K562 (cell line): ENCODE data around the gene KHSRP. TPM values are rescaled to one million over a fixed set of nuclear protein-coding genes. Genes with fewer than 3 reads are reported as not detected.

Experiments
- CBX1 ChIP-seq: sonication (generic); IDR thresholded peaks from 2 replicates; pipeline ENCODE4 v1.6.1; 2016; ENCODE audit warnings: antibody characterized with exemption, low read depth, mild to moderate bottlenecking
- CC2D1A ChIP-seq: fragments of 450-650 bp; IDR thresholded peaks from 2 replicates; pipeline ENCODE4 v1.6.1; 2017; ENCODE audit warnings: mild to moderate bottlenecking
- KAT8 ChIP-seq: fragments of 450-650 bp; IDR thresholded peaks from 2 replicates; pipeline ENCODE4 v1.6.1; 2016; ENCODE audit warnings: low read depth, mild to moderate bottlenecking
- KDM5B ChIP-seq: fragments of 200-600 bp; sonication (generic); IDR thresholded peaks from 2 replicates; pipeline ENCODE4 v1.6.1; 2012; ENCODE audit warnings: low read depth, mild to moderate bottlenecking, moderate library complexity, low read length, control low read depth, inconsistent platforms; ENCODE audit not compliant: insufficient replicate concordance
- MXI1 ChIP-seq: IDR thresholded peaks from 2 replicates; pipeline ENCODE4 v1.6.1; 2011; ENCODE audit warnings: low read depth, mild to moderate bottlenecking, improper control_type of control experiment, low read length
- PHF21A ChIP-seq: fragments of 450-650 bp; IDR thresholded peaks from 2 replicates; pipeline ENCODE4 v1.6.1; 2017; ENCODE audit warnings: low read depth, borderline replicate concordance
- SAP30 ChIP-seq: fragments of 200-600 bp; sonication (generic); IDR thresholded peaks from 2 replicates; pipeline ENCODE4 v1.6.1; 2012; ENCODE audit warnings: borderline replicate concordance, low read depth, mild to moderate bottlenecking, moderate library complexity, low read length, control low read depth, inconsistent platforms; ENCODE audit not compliant: insufficient read depth, poor library complexity, severe bottlenecking
- SRF ChIP-seq, 2 experiments: fragments of 250-450, 450-650 bp in 1 of 2; sonication (Bioruptor Pico) in 1 of 2; sonication (generic) in 1 of 2; formaldehyde crosslinking; IDR thresholded peaks; 2 replicates each; pipeline versions ENCODE4 v1.5.0 to v1.5.1; 2020 to 2022; ENCODE audit warnings: mild to moderate bottlenecking in 1 of 2, missing genetic modification reagents in 1 of 2
- U2AF2 ChIP-seq: fragments of 200-400 bp; formaldehyde crosslinking; optimal IDR thresholded peaks from 2 replicates; pipeline ENCODE3; 2017; ENCODE audit warnings: low read depth, mild to moderate bottlenecking, low read length
- ZNF583 ChIP-seq: fragments of 250-450 bp; sonication (Bioruptor Pico); IDR thresholded peaks from 2 replicates; pipeline ENCODE4 v1.4.0; 2020
- ZNF780A ChIP-seq: fragments of 250-450 bp; sonication (Bioruptor Pico); IDR thresholded peaks from 2 replicates; pipeline ENCODE4 v1.5.0; 2021; ENCODE audit warnings: mild to moderate bottlenecking
- polyA plus RNA-seq, 8 experiments: library from polyadenylated mRNA; depleted of rRNA in 4 of 8; stranded (reverse) in 5 of 8; unstranded in 3 of 8; fragments of >200 nt; fragmentation: Nextera tagmentation in 2 of 8; fragmentation: Illumina TruSeq in 1 of 8; extraction: Ambion mirVana in 2 of 8; extraction: Trizol in 1 of 8; gene quantifications; 2 replicates each; pipeline versions ENCODE4 v1.2.1 to v1.2.3, GENCODE V29; 2011 to 2014; ENCODE audit warnings: inconsistent platforms in 1 of 8, missing spikeins in 1 of 8
- total RNA-seq, 7 experiments: library from RNA; depleted of rRNA in 6 of 7; stranded (reverse); fragments of >200 nt in 6 of 7; fragmentation: Illumina TruSeq in 2 of 7; extraction: Trizol in 2 of 7; gene quantifications; 2 replicates each; pipeline versions ENCODE4 v1.2.1 to v1.2.3, GENCODE V29; 2011 to 2021; ENCODE audit warnings: low replicate concordance in 1 of 7
- TF ChIP-seq, protein P1 (sequence below): fragments of 250-450 bp; sonication (Bioruptor Pico); IDR thresholded peaks from 2 replicates; pipeline ENCODE4 v1.5.0; 2022; ENCODE audit warnings: mild to moderate bottlenecking
- TF ChIP-seq, protein P2 (sequence below): fragments of 450-650 bp; IDR thresholded peaks from 2 replicates; pipeline ENCODE4 v1.6.1; 2016; ENCODE audit warnings: mild to moderate bottlenecking, moderate library complexity

Gene KHSRP
- total and polyA plus RNA-seq, 9 of the 15 experiments (the other 6 are each of a cell fraction or from before 2014, with no cell fraction given) = 4.2 to 564 (median 139) TPM

DNA sequence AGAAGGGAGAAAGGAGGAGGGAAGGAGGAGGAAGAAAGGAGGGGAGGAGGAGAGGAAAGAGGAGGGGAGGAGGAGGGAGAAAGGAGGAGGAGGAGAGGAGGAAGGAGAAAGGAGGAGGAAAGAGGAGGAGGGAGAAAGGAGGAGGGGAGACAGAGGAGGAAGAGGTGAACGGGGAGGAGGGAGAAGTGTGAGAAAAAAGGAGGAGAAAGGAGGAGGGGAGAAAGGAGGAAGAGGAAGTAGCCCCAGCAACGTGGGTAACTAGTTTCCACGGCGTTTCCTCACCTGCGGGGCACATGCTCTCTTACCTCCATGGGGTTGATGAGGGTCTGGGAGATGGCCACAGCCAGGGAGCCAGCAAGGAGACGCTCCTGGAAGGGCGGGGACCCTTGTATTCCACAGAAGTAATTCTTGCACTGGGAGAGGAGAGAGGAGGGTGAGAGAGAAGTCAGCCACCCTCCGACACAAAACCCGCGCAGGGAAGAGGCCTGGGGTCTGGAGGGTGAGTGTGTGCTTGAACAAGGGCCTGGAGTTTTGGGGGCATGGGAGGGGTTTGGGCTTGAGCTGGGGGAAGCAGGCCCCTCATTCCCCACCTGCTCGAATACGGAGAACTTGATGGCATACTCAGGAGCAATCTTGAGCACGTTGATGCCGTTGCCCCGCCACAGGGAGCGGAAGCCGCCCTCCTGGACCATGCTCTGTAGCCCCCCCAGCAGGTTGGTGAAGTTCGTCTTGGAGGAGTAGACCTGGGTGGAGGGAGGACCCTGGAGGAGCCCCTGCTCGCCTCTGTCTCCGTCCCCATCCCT, 5.0 kb upstream of the KHSRP start (continued):
- TF ChIP-seq, protein P1, sequence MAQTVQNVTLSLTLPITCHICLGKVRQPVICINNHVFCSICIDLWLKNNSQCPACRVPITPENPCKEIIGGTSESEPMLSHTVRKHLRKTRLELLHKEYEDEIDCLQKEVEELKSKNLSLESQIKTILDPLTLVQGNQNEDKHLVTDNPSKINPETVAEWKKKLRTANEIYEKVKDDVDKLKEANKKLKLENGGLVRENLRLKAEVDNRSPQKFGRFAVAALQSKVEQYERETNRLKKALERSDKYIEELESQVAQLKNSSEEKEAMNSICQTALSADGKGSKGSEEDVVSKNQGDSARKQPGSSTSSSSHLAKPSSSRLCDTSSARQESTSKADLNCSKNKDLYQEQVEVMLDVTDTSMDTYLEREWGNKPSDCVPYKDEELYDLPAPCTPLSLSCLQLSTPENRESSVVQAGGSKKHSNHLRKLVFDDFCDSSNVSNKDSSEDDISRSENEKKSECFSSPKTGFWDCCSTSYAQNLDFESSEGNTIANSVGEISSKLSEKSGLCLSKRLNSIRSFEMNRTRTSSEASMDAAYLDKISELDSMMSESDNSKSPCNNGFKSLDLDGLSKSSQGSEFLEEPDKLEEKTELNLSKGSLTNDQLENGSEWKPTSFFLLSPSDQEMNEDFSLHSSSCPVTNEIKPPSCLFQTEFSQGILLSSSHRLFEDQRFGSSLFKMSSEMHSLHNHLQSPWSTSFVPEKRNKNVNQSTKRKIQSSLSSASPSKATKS = no peak
- TF ChIP-seq ZNF583 (CRISPR knock-in tag) = no peak
- no peak for TF ChIP-seq U2AF2
- no peak for TF ChIP-seq KAT8
- TF ChIP-seq SRF (CRISPR knock-in tag; IDR thresholded peaks at IDR 0.05) = no peak
- TF ChIP-seq MXI1 = no peak
- no peak for TF ChIP-seq KDM5B
- TF ChIP-seq SAP30 = peak; percentile 36
- no peak for TF ChIP-seq ZNF780A (CRISPR knock-in tag)
- no peak for TF ChIP-seq CBX1
- TF ChIP-seq PHF21A = no peak
- TF ChIP-seq CC2D1A = peak; percentile 56; the same call in 1 of the 2 replicates
- TF ChIP-seq, protein P2, sequence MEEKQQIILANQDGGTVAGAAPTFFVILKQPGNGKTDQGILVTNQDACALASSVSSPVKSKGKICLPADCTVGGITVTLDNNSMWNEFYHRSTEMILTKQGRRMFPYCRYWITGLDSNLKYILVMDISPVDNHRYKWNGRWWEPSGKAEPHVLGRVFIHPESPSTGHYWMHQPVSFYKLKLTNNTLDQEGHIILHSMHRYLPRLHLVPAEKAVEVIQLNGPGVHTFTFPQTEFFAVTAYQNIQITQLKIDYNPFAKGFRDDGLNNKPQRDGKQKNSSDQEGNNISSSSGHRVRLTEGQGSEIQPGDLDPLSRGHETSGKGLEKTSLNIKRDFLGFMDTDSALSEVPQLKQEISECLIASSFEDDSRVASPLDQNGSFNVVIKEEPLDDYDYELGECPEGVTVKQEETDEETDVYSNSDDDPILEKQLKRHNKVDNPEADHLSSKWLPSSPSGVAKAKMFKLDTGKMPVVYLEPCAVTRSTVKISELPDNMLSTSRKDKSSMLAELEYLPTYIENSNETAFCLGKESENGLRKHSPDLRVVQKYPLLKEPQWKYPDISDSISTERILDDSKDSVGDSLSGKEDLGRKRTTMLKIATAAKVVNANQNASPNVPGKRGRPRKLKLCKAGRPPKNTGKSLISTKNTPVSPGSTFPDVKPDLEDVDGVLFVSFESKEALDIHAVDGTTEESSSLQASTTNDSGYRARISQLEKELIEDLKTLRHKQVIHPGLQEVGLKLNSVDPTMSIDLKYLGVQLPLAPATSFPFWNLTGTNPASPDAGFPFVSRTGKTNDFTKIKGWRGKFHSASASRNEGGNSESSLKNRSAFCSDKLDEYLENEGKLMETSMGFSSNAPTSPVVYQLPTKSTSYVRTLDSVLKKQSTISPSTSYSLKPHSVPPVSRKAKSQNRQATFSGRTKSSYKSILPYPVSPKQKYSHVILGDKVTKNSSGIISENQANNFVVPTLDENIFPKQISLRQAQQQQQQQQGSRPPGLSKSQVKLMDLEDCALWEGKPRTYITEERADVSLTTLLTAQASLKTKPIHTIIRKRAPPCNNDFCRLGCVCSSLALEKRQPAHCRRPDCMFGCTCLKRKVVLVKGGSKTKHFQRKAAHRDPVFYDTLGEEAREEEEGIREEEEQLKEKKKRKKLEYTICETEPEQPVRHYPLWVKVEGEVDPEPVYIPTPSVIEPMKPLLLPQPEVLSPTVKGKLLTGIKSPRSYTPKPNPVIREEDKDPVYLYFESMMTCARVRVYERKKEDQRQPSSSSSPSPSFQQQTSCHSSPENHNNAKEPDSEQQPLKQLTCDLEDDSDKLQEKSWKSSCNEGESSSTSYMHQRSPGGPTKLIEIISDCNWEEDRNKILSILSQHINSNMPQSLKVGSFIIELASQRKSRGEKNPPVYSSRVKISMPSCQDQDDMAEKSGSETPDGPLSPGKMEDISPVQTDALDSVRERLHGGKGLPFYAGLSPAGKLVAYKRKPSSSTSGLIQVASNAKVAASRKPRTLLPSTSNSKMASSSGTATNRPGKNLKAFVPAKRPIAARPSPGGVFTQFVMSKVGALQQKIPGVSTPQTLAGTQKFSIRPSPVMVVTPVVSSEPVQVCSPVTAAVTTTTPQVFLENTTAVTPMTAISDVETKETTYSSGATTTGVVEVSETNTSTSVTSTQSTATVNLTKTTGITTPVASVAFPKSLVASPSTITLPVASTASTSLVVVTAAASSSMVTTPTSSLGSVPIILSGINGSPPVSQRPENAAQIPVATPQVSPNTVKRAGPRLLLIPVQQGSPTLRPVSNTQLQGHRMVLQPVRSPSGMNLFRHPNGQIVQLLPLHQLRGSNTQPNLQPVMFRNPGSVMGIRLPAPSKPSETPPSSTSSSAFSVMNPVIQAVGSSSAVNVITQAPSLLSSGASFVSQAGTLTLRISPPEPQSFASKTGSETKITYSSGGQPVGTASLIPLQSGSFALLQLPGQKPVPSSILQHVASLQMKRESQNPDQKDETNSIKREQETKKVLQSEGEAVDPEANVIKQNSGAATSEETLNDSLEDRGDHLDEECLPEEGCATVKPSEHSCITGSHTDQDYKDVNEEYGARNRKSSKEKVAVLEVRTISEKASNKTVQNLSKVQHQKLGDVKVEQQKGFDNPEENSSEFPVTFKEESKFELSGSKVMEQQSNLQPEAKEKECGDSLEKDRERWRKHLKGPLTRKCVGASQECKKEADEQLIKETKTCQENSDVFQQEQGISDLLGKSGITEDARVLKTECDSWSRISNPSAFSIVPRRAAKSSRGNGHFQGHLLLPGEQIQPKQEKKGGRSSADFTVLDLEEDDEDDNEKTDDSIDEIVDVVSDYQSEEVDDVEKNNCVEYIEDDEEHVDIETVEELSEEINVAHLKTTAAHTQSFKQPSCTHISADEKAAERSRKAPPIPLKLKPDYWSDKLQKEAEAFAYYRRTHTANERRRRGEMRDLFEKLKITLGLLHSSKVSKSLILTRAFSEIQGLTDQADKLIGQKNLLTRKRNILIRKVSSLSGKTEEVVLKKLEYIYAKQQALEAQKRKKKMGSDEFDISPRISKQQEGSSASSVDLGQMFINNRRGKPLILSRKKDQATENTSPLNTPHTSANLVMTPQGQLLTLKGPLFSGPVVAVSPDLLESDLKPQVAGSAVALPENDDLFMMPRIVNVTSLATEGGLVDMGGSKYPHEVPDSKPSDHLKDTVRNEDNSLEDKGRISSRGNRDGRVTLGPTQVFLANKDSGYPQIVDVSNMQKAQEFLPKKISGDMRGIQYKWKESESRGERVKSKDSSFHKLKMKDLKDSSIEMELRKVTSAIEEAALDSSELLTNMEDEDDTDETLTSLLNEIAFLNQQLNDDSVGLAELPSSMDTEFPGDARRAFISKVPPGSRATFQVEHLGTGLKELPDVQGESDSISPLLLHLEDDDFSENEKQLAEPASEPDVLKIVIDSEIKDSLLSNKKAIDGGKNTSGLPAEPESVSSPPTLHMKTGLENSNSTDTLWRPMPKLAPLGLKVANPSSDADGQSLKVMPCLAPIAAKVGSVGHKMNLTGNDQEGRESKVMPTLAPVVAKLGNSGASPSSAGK = peak; percentile 88
